Hepatocyte (in vitro differentiated cells): ENCODE data around the gene ZBTB22. TPM values are rescaled to one million over a fixed set of nuclear protein-coding genes. Genes with fewer than 3 reads are reported as not detected.

Experiments used
- DNase-seq: peaks from one replicate; pipeline ENCODE4 v3.0.0-alpha.2; 2016; ENCODE audit warnings: low spot score
- H2AFZ ChIP-seq: fragments of 200-600 bp; sonication (generic); 2 replicates; pipeline ENCODE4 v1.6.0; 2016; ENCODE audit warnings: antibody characterized with exemption, mild to moderate bottlenecking
- H3K27ac ChIP-seq: fragments of 200-600 bp; sonication (generic); 2 replicates; pipeline ENCODE4 v1.5.1; 2016; ENCODE audit warnings: mild to moderate bottlenecking
- H3K27me3 ChIP-seq: fragments of 200-600 bp; sonication (generic); 2 replicates; pipeline ENCODE4 v1.6.1; 2016
- H3K36me3 ChIP-seq: fragments of 200-600 bp; sonication (generic); replicated peaks from 2 replicates; pipeline ENCODE4 v1.5.1; 2016; ENCODE audit warnings: low read depth; ENCODE audit not compliant: insufficient read depth
- H3K4me1 ChIP-seq: fragments of 200-600 bp; sonication (generic); 2 replicates; pipeline ENCODE4 v1.5.1; 2016; ENCODE audit warnings: mild to moderate bottlenecking, moderate library complexity; ENCODE audit not compliant: insufficient read depth
- H3K4me2 ChIP-seq: fragments of 200-600 bp; sonication (generic); 2 replicates; pipeline ENCODE4 v1.6.0; 2016
- H3K4me3 ChIP-seq: fragments of 200-600 bp; sonication (generic); 2 replicates; pipeline ENCODE4 v1.5.1; 2016; ENCODE audit warnings: mild to moderate bottlenecking
- H3K79me2 ChIP-seq: fragments of 200-600 bp; sonication (generic); 2 replicates; pipeline ENCODE4 v1.6.0; 2017; ENCODE audit warnings: mild to moderate bottlenecking
- H3K9me2 ChIP-seq: fragments of 200-600 bp; sonication (generic); replicated peaks from 2 replicates; pipeline ENCODE4 v1.6.0; 2017; ENCODE audit warnings: mild to moderate bottlenecking; ENCODE audit not compliant: insufficient read depth
- H3K9me3 ChIP-seq: fragments of 200-600 bp; sonication (generic); 2 replicates; pipeline ENCODE4 v1.5.1; 2016; ENCODE audit warnings: low read depth, mild to moderate bottlenecking
- H4K20me1 ChIP-seq: fragments of 200-600 bp; sonication (generic); 2 replicates; pipeline ENCODE4 v1.6.0; 2016; ENCODE audit warnings: mild to moderate bottlenecking; ENCODE audit not compliant: insufficient read depth, poor library complexity, severe bottlenecking
- CTCF ChIP-seq: fragments of 200-600 bp; sonication (generic); IDR thresholded peaks from 2 replicates; pipeline ENCODE4 v1.5.1; 2016; ENCODE audit warnings: antibody characterized with exemption, mild to moderate bottlenecking; ENCODE audit not compliant: poor library complexity
- EZH2 ChIP-seq: fragments of 200-600 bp; sonication (generic); IDR thresholded peaks from 2 replicates; pipeline ENCODE4 v1.6.1; 2016; ENCODE audit warnings: antibody characterized with exemption, mild to moderate bottlenecking, borderline replicate concordance
- EZH2phosphoT487 ChIP-seq: fragments of 200-600 bp; sonication (generic); IDR thresholded peaks from one replicate; pipeline ENCODE4 v1.6.1; 2018; ENCODE audit warnings: antibody characterized with exemption, mild to moderate bottlenecking, low read depth, moderate library complexity; ENCODE audit not compliant: unreplicated experiment, severe bottlenecking
- whole genome bisulfite sequencing: methylation state at CpG from one replicate; pipeline ENCODE4 v1.1.6; 2016; ENCODE audit warnings: low lambda C conversion rate; ENCODE audit errors: missing lambda C conversion rate; 5-methylcytosine and 5-hydroxymethylcytosine counted together
- polyA plus RNA-seq: library from polyadenylated mRNA; unstranded; fragments of >200 nt; fragmentation: Nextera tagmentation; extraction: Ambion mirVana; gene quantifications from 2 replicates; pipeline ENCODE4 v1.2.1, GENCODE V29; 2016
- total RNA-seq: library from RNA; depleted of rRNA; stranded (reverse); fragments of >200 nt; gene quantifications from 2 replicates; pipeline ENCODE4 v1.2.3, GENCODE V29; 2014

Gene ZBTB22
- total and polyA plus RNA-seq, 2 experiments from 2014 or later: 23.2 to 23.4 TPM

GRCh38 chr6:33323623-33323948 is 6.0 kb upstream of the ZBTB22 start:
- Histone ChIP-seq H3K9me2 (no peaks in the 10 kb centered on the region), H3K27me3 (no peaks in the 10 kb centered on the region), H3K4me2 (peak overlapping the region; percentile 74), H3K4me3 (peak overlapping the region; percentile 18), H4K20me1 (no peaks in the 10 kb centered on the region), H3K9me3 (no peaks in the 10 kb centered on the region), H3K36me3 (no peaks in the 10 kb centered on the region), H2AFZ (peak overlapping the region; percentile 45), H3K27ac (peak overlapping the region; percentile 13), H3K79me2 (peaks cover 29% of the 10 kb centered on the region), H3K4me1 (peaks cover 14% of the 10 kb centered on the region)
- DNase-seq: no peak
- TF ChIP-seq CTCF (no peak), EZH2phosphoT487 (no peak), EZH2 (no peak)
- WGBS: 5% methylated on average over 12 of the region's 12 CpGs

GRCh38 chr6:33321227-33321626 is 3.7 kb upstream of the ZBTB22 start:
- Histone ChIP-seq H3K4me3 (no peak overlapping the region), H3K79me2 (peaks cover 34% of the 10 kb centered on the region), H3K36me3 (no peaks in the 10 kb centered on the region), H3K27me3 (no peaks in the 10 kb centered on the region), H3K27ac (no peak overlapping the region), H3K4me2 (peak overlapping the region; percentile 74), H2AFZ (no peak overlapping the region), H3K4me1 (peaks cover 21% of the 10 kb centered on the region), H3K9me3 (no peaks in the 10 kb centered on the region), H4K20me1 (no peaks in the 10 kb centered on the region), H3K9me2 (no peaks in the 10 kb centered on the region)
- DNase-seq: no peak
- TF ChIP-seq CTCF: no peak
- no peak for TF ChIP-seq EZH2phosphoT487
- TF ChIP-seq EZH2: no peak
- 96% methylated on average over 9 of the region's 9 CpGs for WGBS

- Histone ChIP-seq H3K9me2 (no peaks in the 10 kb centered on the region), H3K27ac (peak overlapping the region; percentile 54), H3K79me2 (peaks cover 34% of the 10 kb centered on the region), H2AFZ (no peak overlapping the region), H3K36me3 (no peaks in the 10 kb centered on the region), H4K20me1 (no peaks in the 10 kb centered on the region), H3K4me1 (peaks cover 21% of the 10 kb centered on the region), H3K9me3 (no peaks in the 10 kb centered on the region), H3K4me3 (no peak overlapping the region), H3K4me2 (peak overlapping the region; percentile 21), H3K27me3 (no peaks in the 10 kb centered on the region)
- WGBS: 84% methylated on average over 32 of the region's 32 CpGs
- TF ChIP-seq EZH2 (no peak), EZH2phosphoT487 (no peak), CTCF (no peak)
- DNase-seq: peak; percentile 44
Measured at GRCh38 chr6:33320315-33321181, 3.0 kb upstream of the ZBTB22 start.
